Epithelial cell of esophagus (primary cell): ENCODE measurements around the gene EPS8.
"Not testable (repeated sequence)": the region's sequence is repeated elsewhere in the genome, so short reads cannot be mapped to it uniquely, and the experiment has no call there.

Experiments used
- DNase-seq: peaks from one replicate; pipeline ENCODE4 v3.0.0; 2010; ENCODE audit warnings: low read depth
- H3K4me3 ChIP-seq: 2 replicates; pipeline ENCODE4 v1.5.1; 2011; ENCODE audit warnings: mild to moderate bottlenecking, low read length, control low read depth
- CTCF ChIP-seq: IDR thresholded peaks from 2 replicates; pipeline ENCODE4 v1.5.1; 2011; ENCODE audit warnings: low read depth, mild to moderate bottlenecking, low read length, control low read depth, inconsistent platforms; ENCODE audit not compliant: insufficient read depth; ENCODE audit errors: missing control alignments

EPS8 gene

GRCh38 chr12:15774819-15775218 lies 14.4 kb downstream of the EPS8 start:
- H3K4me3 ChIP-seq = no peak overlapping the region
- DNase-seq = no peak

GRCh38 chr12:15772405-15773018 lies 16.7 kb downstream of the EPS8 start:
- H3K4me3 ChIP-seq = no peak overlapping the region
- peak; percentile 56 for TF ChIP-seq CTCF
- peak; percentile 41 for DNase-seq

More at GRCh38 chr12:15774819-15775218, 14.4 kb downstream of the EPS8 start:
- TF ChIP-seq CTCF = no peak

- H3K4me3 ChIP-seq = no peak overlapping the region
- DNase-seq = no peak
- TF ChIP-seq CTCF = no peak
These were observed 18.6 kb downstream of the EPS8 start for GRCh38 chr12:15770581-15770980.

- TF ChIP-seq CTCF = no peak
- H3K4me3 ChIP-seq = no peak overlapping the region
- no peak for DNase-seq
These were observed 19.2 kb downstream of the EPS8 start for GRCh38 chr12:15770021-15770420.

- DNase-seq = no peak
- H3K4me3 ChIP-seq = no peak overlapping the region
- TF ChIP-seq CTCF = no peak
These were observed 19.6 kb downstream of the EPS8 start for GRCh38 chr12:15769586-15769985.

- H3K4me3 ChIP-seq = no peak overlapping the region
- DNase-seq = no peak
- no peak for TF ChIP-seq CTCF
These were observed 21.9 kb downstream of the EPS8 start for GRCh38 chr12:15767301-15767700.

- no peak overlapping the region for H3K4me3 ChIP-seq
- no peak for TF ChIP-seq CTCF
- DNase-seq = no peak
These were observed 25.9 kb downstream of the EPS8 start for GRCh38 chr12:15763328-15763727.

- not testable (repeated sequence) for H3K4me3 ChIP-seq, DNase-seq
These were observed 27.0 kb downstream of the EPS8 start for GRCh38 chr12:15762162-15762561.
